HG03064 (cell line): ENCODE measurements around the gene AMBRA1.

Experiments used
- ATAC-seq: cut with Tn5 transposase; IDR thresholded peaks from one replicate; pipeline ENCODE4 v1.9.1; 2021; ENCODE audit warnings: low read depth; ENCODE audit not compliant: unreplicated experiment

The AMBRA1 gene

DNA sequence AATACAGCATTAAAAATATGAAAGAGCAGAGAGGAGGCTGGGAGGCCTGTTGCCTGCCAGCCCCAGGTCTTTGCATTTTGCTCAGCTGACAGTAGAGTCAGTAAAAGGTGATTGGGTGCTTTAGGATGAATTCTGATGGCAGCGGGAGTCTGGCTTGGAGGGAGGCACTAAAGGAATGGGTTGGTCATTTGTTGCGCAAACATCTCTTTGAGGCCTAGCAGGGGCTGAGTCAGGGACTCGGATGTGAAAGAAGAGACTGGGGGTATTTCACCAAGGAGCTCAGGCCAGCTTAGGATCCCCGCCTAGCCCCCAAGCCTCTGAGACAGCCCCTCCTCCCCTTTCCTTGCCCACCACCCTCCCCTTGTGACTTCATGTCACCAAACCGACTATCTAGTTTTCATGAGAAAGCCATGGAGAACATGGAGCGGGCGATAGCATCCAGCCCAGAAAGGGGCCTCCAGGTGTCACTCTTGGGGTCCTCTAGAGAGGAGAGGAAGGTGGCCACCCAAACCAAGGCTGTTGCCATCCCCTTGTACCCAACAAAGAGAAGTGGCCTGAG, 236.8 kb downstream of the AMBRA1 start:
- ATAC-seq: no peak

DNA sequence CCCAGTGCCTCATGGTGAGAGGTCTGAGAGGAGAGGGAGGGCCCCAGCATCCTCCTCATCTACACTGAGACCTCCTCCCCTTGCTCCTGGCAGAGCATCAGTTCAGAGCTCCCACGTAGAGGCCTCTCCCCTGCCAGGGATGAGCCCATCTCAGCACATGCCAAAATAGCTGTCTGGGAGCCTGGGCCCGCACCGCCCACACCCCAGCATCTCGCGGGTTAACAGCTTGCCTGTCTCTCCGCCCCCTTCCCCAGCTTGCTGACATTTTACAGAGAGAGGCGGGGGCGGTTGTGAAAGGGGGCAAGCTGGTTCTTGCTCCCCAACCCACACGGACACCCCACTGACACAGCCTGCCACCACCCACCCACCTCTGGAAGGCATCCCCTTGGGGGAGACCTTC, 240.1 kb downstream of the AMBRA1 start:
- no peak for ATAC-seq

DNA sequence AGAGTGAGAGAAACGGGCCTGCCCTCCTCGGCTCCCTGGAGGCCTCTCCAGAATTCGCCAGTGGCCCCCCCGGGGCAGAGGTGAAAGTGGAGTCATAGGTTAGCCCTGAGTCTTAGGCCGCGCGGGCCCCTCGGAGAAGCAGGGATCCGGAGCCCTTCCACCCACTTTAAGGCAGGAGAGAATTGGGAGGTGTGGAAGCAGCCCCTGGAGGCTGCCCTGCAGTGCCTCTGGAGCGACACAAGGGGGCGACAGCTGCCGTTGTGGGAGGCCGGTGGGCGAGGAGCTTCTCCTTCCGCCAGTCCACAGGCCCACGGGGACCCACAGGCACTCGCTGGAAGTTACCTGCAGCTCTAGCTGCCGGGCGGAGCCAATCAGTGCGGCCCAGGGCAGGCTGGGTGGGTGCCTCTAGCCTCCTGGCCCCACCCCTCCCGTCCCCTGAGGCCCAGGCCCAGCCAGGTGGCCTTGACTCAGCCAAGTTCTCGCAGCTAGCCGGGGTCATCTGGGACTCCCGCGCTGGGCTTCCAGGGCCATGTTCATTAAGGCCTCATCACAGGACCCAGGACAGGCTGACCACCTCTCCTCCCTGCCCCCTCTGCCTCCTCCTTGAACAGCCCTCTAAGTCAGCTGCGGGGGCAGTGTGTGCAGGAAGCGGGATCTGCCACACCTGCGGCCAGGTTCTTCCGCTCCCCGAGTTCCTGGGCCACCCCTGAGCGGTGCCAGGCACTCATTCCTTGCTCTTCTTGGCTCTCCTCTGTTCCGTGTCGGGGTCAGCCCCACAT, 241.6 kb downstream of the AMBRA1 start:
- no peak for ATAC-seq

GRCh38 chr11:46351606-46352005, 242.2 kb downstream of the AMBRA1 start:
- no peak for ATAC-seq

- no peak for ATAC-seq
These were observed 242.7 kb downstream of the AMBRA1 start for GRCh38 chr11:46351148-46351547.

DNA sequence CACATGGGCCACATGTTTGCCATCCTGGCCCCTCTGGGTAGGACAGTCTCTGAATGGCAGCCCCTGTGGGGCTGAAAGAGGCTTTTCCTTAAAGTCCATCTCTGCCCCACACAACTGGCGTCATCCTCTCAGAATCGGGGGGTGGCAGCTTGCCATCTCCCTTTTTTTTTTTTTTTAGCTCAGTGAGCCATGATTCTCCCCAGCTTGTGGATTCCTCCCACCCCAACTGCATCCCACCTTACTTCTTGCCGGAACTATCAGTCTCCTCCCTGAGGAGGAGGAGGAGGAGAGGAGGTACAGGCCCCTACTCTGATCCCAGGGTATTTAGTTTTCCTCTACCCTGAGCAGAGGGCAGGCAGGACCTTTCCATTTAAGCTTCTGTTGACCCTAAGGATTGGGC, 243.1 kb downstream of the AMBRA1 start:
- ATAC-seq: no peak

GRCh38 chr11:46348566-46349401, 245.0 kb downstream of the AMBRA1 start:
- peak; percentile 31 for ATAC-seq

DNA sequence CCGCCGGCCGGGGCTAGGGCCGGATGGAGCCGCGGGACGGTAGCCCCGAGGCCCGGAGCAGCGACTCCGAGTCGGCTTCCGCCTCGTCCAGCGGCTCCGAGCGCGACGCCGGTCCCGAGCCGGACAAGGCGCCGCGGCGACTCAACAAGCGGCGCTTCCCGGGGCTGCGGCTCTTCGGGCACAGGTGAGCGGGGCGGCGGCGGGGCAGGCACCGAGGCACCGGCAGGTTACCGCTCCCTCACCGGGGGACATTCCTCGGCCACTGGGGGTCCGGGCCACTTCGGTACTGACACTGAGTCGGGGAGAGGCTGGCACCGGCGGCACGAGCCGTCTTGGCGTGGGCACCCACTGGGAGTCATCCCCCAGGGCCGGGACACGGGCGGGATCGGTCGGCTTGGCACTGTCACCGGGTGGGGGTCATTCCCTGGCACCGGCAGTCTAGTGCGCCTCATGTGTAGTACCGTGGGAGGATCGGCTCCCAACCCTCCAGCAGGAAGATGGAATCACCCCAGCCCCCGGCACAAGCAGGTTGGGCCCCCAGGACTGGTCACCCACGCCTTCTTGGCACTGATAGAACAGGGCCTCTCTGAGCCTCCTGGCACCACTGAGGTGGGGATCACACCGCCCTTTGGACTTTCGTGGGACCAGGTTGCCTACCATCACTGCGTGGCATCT, 246.0 kb downstream of the AMBRA1 start:
- no peak for ATAC-seq

- peak; percentile 50 for ATAC-seq
These were observed 246.8 kb downstream of the AMBRA1 start, which contains the start of gene DGKZ for GRCh38 chr11:46346886-46347636. Gene DGKZ, plus strand, starts transcription at chr11:46347463. Its CDS starts 197 bp downstream, at chr11:46347660.
